COLO829 (cell line): ENCODE measurements around the gene IL32.
"Not testable (repeated sequence)": the region's sequence is repeated elsewhere in the genome, so short reads cannot be mapped to it uniquely, and the experiment has no call there.

Experiments
- DNase-seq: peaks from one replicate; pipeline ENCODE4 v3.0.0; 2012; ENCODE audit warnings: low spot score

The IL32 gene

GRCh38 chr16:3070608-3071111, 5.2 kb downstream of the IL32 start:
- DNase-seq = no peak

DNA sequence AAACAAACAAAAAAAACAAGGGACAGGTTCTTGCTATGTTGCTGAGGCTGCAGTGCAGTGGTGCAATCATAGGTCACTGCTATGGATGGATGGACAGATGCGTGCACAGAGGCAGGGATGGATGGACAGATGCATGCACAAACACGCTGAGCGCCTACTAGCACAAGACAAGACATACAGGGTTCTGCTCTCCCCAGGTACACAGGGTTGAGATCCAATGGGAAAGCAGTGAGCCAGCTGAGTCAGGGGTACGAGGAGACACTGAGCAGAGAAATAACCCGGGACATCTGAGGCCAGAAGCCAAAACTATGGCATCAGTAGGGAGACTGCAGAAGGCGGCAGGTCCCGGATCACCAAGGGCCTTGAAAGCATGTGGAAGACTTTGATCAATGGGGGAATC, 6.2 kb downstream of the IL32 start:
- no peak for DNase-seq

- not testable (repeated sequence) for DNase-seq
Measured at GRCh38 chr16:3072148-3072547, 6.7 kb downstream of the IL32 start.

GRCh38 chr16:3072576-3073263, 7.3 kb downstream of the IL32 start:
- not testable (repeated sequence) for DNase-seq

- no peak for DNase-seq
Measured at GRCh38 chr16:3073448-3073847, 8.0 kb downstream of the IL32 start.

GRCh38 chr16:3074860-3075522, 9.6 kb downstream of the IL32 start:
- no peak for DNase-seq

- no peak for DNase-seq
Measured at GRCh38 chr16:3075523-3075915, 10.1 kb downstream of the IL32 start.

DNA sequence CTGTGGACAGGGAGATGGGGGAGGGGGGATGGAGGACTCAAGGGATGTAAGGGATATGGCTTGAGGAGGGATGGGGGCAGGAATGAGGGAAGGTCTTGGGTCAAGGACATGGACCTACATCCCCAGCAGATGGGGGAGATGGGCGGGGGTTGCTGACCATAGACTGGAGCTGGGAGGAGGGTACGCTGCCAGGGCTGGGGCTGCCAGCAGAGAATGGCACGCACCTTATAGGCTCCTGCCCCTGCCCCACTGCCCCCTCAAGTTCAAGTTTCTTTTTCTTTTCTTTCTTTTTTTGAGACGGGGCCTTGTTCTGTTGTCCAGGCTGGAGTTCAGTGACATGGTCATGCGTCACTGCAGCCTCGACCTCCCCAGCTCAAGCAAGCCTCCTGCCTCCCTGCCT, 10.5 kb downstream of the IL32 start:
- DNase-seq = not testable (repeated sequence)

- no peak for DNase-seq
Measured at GRCh38 chr16:3076577-3076976, 11.1 kb downstream of the IL32 start.

DNA sequence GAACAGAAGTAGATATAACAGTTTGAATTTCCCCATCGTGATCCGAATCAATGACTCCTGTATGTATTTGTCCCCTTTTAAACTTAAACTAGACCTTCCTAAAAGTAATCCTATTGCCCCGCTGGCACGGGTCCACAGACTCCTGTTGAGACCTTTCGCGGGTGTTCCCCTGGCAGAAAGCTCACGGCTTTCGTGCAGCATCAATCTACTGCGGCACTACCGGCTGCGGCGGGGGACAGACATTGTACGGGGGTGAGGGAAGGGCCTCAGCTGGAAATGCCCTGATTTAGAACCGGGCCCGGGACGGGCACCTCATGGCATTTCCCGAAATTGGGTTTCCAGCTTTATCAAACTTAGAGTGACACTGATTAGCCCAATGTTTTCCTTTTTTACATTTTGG, 14.6 kb downstream of the IL32 start:
- no peak for DNase-seq

DNA sequence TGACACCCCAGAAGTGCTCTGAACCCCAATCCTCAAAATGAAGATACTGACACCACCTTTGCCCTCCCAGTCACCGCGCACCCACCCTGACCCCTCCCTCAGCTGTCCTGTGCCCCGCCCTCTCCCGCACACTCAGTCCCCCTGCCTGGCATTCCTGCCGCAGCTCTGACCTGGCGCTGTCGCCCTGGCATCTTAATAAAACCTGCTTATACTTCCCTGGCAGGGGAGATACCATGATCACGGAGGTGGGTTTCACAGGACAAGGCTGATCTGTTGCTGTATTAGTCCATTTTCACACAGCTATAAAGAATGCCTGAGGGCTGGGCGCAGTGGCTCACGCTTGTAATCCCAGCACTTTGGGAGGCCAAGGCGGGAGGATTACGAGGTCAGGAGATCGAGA, 16.5 kb downstream of the IL32 start:
- not testable (repeated sequence) for DNase-seq

DNA sequence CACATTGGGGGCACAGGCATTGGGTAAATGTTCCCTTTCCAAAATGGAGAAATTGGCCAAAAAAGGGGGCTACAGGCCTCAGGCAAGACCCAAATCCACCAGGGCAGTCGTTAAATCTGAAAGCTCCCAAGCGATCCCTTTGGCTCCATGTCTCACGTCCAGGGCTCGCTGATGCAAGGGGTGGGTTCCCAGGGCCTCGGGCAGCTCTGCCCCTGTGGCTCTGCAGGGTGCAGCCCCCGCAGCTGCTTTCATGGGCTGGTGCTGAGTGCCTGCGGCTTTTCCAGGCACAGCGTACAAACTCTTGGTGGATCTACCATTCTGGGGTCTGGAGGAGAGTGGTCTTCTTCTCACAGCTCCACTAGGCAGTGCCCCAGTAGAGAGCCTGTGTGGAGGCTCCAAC, 18.0 kb downstream of the IL32 start:
- not testable (repeated sequence) for DNase-seq

DNA sequence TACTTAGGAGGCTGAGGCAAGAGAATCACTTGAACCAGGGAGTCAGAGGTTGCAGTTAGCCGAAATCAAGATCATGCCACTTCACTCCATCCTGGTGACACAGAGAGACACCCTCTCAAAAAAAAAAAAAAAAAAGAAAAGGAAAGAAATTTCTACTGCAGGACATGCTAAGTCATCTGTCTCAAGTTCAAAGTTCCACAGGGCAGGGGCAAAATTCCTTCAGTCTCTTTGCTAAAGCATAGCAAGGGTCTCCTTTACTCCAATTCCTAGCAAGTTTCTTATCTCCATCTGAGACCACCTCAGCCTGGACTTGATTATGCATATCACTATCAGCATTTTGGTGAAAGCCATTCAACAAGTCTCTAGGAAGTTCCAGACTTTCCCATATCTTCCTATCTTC, 19.1 kb downstream of the IL32 start:
- DNase-seq = no peak

GRCh38 chr16:3084969-3085670, 19.7 kb downstream of the IL32 start:
- DNase-seq = no peak

GRCh38 chr16:3085868-3086595, 20.6 kb downstream of the IL32 start:
- DNase-seq = no peak

DNA sequence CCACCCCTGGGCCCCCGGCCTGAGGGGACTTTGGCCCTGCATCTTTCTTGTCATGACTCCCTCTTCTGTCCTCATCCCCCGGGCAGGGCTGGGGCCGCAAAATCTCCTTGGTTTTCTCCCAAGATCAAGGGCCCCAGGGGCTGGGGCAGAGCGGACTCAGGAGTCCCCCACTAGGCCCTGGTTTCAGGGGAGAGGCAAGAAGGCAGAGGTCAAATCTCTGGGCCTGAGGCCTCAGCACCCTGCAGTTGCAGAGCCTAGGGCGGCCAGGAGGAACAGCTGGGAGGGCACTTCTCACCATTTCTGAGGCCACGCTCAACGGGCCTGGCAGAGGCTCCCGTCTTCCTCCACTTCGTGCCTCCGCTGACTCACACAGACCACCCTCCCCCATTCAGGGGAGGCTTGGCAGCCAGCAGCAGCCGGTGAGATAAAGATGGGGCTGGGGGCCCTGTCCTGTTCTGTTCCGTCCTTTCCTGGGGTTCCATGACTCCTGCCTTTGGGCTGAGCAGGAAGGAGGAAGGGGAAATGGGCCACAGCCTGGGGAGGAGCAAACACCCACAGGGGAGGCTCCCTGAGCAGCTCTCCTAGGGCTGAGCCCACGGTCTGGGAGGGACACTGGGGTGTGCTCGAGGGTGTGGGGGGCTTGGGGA, 21.3 kb downstream of the IL32 start:
- no peak for DNase-seq

DNA sequence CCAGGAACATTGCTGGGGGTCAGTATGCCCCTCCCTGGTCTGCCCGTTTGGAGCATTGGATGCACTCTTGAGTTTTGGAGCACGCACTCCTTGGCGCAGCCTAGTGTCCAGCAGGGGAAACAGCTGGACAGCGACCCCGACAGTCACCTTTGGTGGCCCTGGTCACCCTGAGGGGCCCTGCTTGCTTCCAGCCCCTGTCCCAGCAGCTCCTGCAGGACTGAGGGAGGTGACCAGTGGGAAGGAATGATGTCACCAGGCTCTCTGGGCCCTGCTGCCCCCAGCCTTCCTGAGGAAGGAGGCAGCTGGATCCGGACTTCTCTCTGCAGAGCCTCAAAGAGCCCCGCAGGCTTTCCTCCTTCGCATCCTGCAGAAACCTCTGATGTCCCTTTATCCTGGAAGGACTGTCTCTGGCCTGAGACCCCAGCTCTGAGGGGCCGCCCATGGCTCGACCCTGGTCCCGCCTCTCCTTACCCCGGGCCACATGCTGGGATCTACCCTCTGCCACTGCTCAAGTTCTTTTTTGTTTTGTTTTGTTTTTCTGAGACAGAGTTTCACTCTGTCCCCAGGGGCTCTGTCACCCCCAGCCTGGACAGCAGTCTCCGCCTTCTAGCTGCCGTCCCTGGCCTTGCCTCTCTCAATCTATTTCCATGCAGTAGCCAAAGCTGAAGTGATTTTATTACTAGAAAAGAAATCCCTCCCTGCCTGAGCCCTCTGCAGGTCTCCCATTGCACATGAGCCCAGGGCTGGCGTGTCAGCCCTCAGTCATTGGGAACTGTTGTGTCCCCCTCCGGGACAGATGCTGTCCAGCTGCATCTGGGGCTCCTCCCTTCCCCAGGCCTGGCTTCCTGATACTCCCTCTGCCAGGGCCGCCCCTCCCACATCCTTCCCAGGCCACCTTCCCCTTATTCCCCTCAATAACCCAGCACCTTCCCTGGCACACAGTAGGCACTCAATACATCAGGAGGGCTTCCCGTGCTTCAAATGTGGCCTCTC, 22.1 kb downstream of the IL32 start:
- DNase-seq = no peak

DNA sequence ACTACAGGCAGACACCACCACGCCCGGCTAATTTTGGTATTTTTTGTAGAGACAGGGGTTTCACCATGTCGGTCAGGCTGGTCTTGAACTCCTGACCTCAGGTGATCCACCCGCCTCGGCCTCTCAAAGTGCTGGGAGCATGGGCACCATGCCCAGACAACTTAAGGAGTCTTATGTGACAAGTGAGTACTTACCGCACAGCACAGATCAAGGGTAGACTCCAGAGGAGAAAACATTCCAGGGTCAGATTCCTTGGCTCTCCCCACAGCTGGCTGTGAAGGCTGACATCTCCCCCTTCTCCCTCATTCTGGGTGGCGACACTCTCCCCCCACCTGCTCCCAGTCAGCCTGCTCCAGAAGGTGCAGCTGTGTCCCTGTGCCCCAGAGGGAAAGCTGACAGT, 23.0 kb downstream of the IL32 start:
- DNase-seq = no peak

DNA sequence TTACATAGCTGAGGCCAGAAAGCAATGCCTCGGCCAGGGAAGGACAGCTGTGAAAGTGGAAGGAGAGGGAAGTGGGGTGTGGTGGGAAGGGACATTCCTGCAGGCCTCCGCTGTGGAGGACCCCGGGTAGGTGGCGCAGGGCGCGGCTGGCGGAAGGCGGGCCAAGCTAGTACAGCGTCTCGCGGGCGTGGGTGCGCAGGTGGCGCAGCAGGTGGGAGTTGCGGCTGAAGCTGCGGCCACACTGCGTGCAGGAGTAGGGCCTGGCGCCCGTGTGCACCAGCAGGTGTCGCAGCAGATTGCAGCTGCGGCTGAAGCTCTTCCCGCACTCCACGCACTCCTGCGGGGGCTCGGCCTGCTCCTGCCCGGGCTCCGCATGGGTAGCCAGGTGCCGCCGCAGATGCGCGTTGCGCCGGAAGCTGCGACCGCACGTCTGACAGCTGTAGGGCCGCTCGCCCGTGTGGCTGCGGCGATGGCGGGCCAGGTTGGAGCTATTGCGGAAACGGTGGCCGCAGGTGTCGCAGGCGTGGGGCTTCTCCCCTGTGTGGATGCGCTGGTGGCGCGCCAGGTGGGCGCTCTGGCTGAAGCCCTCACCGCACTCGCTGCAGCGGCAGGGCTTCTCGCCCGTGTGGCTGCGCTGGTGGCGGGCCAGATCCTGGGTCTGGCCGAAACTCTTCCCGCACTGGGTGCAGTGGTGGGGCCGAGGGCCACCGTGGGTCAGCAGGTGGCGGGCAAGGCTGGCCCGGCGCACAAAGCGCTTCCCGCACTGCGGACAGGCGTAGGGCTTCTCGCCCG, 23.7 kb downstream of the IL32 start:
- DNase-seq = no peak
